Liver (tissue), 3 donors: ENCODE data around the gene MAPRE2.

ENCODE experiments used
- ATF3 ChIP-seq: IDR thresholded peaks from 2 replicates; pipeline ENCODE4 v1.6.1; 2016; ENCODE audit warnings: antibody characterized with exemption
- CTCF ChIP-seq: fragments of 150-350 bp; IDR thresholded peaks from 2 replicates; pipeline ENCODE4 v1.5.1; 2017; ENCODE audit warnings: improper control_type of control experiment, low read depth, low read length; ENCODE audit not compliant: missing input control
- EGR1 ChIP-seq, 2 donors: IDR thresholded peaks; 2 replicates each; pipeline ENCODE4 v1.6.1; 2016 to 2018; ENCODE audit warnings: antibody characterized with exemption in 2 of 2, low read depth in 2 of 2
- FOXA2 ChIP-seq: IDR thresholded peaks from 2 replicates; pipeline ENCODE4 v1.6.1; 2016; ENCODE audit warnings: antibody characterized with exemption
- GABPA ChIP-seq, 2 donors: IDR thresholded peaks in 1 of 2; conservative IDR thresholded peaks in 1 of 2; 2 replicates each; pipeline ENCODE4 v1.6.1; 2016; ENCODE audit warnings: antibody characterized with exemption in 2 of 2, mild to moderate bottlenecking in 1 of 2, moderate library complexity in 1 of 2
- JUND ChIP-seq, 2 donors: IDR thresholded peaks; 2 replicates each; pipeline ENCODE4 v1.6.1; 2016; ENCODE audit warnings: antibody characterized with exemption in 2 of 2
- RAD21 ChIP-seq, 2 donors: IDR thresholded peaks; 2 replicates each; pipeline ENCODE4 v1.6.1; 2016; ENCODE audit warnings: antibody characterized with exemption in 2 of 2, mild to moderate bottlenecking in 2 of 2
- RXRA ChIP-seq, 2 donors: IDR thresholded peaks; 2 replicates each; pipeline ENCODE4 v1.6.1; 2017 to 2018; ENCODE audit warnings: antibody characterized with exemption in 2 of 2, mild to moderate bottlenecking in 1 of 2
- SP1 ChIP-seq: IDR thresholded peaks from 2 replicates; pipeline ENCODE4 v1.6.1; 2018; ENCODE audit warnings: antibody characterized with exemption, mild to moderate bottlenecking
- TAF1 ChIP-seq: conservative IDR thresholded peaks from 2 replicates; pipeline ENCODE4 v1.6.1; 2016; ENCODE audit warnings: antibody characterized with exemption, mild to moderate bottlenecking
- YY1 ChIP-seq: IDR thresholded peaks from 2 replicates; pipeline ENCODE4 v1.6.1; 2016; ENCODE audit warnings: antibody characterized with exemption, mild to moderate bottlenecking
- TF ChIP-seq, protein P1 (sequence below): IDR thresholded peaks from 2 replicates; pipeline ENCODE4 v1.6.1; 2016; ENCODE audit warnings: antibody characterized with exemption
- TF ChIP-seq, protein P2 (sequence below): IDR thresholded peaks from 2 replicates; pipeline ENCODE4 v1.6.1; 2016; ENCODE audit warnings: antibody characterized with exemption
- TF ChIP-seq, protein P3 (sequence below): IDR thresholded peaks from 2 replicates; pipeline ENCODE4 v1.6.1; 2016; ENCODE audit warnings: antibody characterized with exemption, mild to moderate bottlenecking
- donor health status: healthy.
- donor health status: healthy.

DNA sequence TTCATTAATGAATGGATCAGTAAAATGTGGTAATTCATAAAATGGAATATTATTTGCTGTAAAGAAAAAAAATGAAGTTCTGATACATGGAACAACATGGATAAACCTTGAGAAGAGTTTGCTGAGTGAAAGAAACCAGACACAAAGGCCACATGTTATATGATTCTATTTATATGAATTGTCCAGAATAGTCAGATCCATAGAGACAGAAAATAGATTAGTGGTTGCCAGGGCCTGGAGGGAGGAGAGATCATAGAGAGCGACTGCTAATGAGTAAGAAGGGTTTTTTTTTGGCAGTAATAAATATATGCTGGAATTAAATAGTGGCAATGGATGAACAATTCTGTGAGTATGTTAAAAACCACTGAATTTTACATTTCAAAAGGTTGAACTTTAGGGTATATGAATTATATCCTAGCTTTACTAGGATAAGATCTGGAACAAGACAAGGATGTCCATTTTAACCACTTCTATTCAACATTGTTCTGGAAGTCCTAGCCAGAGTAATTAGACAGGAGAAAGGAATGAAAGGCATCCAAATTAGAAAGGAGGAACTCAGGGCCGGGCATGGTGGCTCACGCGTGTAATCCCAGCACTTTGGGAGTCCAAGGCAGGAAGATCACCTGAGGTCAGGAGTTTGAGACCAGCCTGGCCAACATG is 48.8 kb downstream of the MAPRE2 start:
- TF ChIP-seq CTCF: no peak
- no peak for TF ChIP-seq RAD21 (IDR thresholded peaks at IDR 0.05)
- TF ChIP-seq, protein P1, sequence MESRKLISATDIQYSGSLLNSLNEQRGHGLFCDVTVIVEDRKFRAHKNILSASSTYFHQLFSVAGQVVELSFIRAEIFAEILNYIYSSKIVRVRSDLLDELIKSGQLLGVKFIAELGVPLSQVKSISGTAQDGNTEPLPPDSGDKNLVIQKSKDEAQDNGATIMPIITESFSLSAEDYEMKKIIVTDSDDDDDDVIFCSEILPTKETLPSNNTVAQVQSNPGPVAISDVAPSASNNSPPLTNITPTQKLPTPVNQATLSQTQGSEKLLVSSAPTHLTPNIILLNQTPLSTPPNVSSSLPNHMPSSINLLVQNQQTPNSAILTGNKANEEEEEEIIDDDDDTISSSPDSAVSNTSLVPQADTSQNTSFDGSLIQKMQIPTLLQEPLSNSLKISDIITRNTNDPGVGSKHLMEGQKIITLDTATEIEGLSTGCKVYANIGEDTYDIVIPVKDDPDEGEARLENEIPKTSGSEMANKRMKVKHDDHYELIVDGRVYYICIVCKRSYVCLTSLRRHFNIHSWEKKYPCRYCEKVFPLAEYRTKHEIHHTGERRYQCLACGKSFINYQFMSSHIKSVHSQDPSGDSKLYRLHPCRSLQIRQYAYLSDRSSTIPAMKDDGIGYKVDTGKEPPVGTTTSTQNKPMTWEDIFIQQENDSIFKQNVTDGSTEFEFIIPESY: no peak
- TF ChIP-seq TAF1: no peak
- TF ChIP-seq, protein P2, sequence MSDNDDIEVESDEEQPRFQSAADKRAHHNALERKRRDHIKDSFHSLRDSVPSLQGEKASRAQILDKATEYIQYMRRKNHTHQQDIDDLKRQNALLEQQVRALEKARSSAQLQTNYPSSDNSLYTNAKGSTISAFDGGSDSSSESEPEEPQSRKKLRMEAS: no peak
- TF ChIP-seq RXRA (IDR thresholded peaks at IDR 0.05): no peak
- no peak for TF ChIP-seq YY1
- TF ChIP-seq, protein P3, sequence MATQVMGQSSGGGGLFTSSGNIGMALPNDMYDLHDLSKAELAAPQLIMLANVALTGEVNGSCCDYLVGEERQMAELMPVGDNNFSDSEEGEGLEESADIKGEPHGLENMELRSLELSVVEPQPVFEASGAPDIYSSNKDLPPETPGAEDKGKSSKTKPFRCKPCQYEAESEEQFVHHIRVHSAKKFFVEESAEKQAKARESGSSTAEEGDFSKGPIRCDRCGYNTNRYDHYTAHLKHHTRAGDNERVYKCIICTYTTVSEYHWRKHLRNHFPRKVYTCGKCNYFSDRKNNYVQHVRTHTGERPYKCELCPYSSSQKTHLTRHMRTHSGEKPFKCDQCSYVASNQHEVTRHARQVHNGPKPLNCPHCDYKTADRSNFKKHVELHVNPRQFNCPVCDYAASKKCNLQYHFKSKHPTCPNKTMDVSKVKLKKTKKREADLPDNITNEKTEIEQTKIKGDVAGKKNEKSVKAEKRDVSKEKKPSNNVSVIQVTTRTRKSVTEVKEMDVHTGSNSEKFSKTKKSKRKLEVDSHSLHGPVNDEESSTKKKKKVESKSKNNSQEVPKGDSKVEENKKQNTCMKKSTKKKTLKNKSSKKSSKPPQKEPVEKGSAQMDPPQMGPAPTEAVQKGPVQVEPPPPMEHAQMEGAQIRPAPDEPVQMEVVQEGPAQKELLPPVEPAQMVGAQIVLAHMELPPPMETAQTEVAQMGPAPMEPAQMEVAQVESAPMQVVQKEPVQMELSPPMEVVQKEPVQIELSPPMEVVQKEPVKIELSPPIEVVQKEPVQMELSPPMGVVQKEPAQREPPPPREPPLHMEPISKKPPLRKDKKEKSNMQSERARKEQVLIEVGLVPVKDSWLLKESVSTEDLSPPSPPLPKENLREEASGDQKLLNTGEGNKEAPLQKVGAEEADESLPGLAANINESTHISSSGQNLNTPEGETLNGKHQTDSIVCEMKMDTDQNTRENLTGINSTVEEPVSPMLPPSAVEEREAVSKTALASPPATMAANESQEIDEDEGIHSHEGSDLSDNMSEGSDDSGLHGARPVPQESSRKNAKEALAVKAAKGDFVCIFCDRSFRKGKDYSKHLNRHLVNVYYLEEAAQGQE: no peak
- TF ChIP-seq GABPA (IDR thresholded peaks at IDR 0.05 in 1 of 2, conservative IDR thresholded peaks at IDR 0.05 in 1 of 2): no peak
- no peak for TF ChIP-seq JUND (IDR thresholded peaks at IDR 0.05)
- TF ChIP-seq EGR1 (IDR thresholded peaks at IDR 0.05; ENCODE audit: low read depth in 2 of 2): no peak
- TF ChIP-seq SP1: no peak
- TF ChIP-seq ATF3: no peak
- no peak for TF ChIP-seq FOXA2
